Karpas-422 (cell line): ENCODE results near the gene PPARA. TPM values are rescaled to one million over a fixed set of nuclear protein-coding genes. Genes with fewer than 3 reads are reported as not detected.

Source experiments
- DNase-seq: peaks from one replicate; pipeline ENCODE4 v3.0.0-alpha.2; 2015
- H2AFZ ChIP-seq: fragments of 200-600 bp; sonication (generic); 2 replicates; pipeline ENCODE4 v1.6.1; 2014; ENCODE audit warnings: antibody characterized with exemption, low read length, mixed read lengths
- H3K27ac ChIP-seq: fragments of 200-600 bp; sonication (generic); 2 replicates; pipeline ENCODE4 v1.5.1; 2014; ENCODE audit warnings: mild to moderate bottlenecking, low read length, moderate library complexity
- H3K27me3 ChIP-seq: fragments of 200-600 bp; sonication (generic); 2 replicates; pipeline ENCODE4 v1.6.1; 2014; ENCODE audit warnings: low read length, mixed read lengths
- H3K36me3 ChIP-seq: fragments of 200-600 bp; sonication (generic); 2 replicates; pipeline ENCODE4 v1.6.1; 2014; ENCODE audit warnings: low read length, mixed read lengths; ENCODE audit not compliant: insufficient read depth
- H3K4me1 ChIP-seq: fragments of 200-600 bp; sonication (generic); 2 replicates; pipeline ENCODE4 v1.6.1; 2014; ENCODE audit warnings: mild to moderate bottlenecking, low read length, mixed read lengths
- H3K4me2 ChIP-seq: fragments of 200-600 bp; sonication (generic); 2 replicates; pipeline ENCODE4 v1.6.1; 2014; ENCODE audit warnings: low read length, low read depth, mild to moderate bottlenecking; ENCODE audit not compliant: poor library complexity, severe bottlenecking
- H3K4me3 ChIP-seq: fragments of 200-600 bp; sonication (generic); 2 replicates; pipeline ENCODE4 v1.5.1; 2014; ENCODE audit warnings: mild to moderate bottlenecking, antibody characterized with exemption, low read length, mixed read lengths
- H3K79me2 ChIP-seq: fragments of 200-600 bp; sonication (generic); 2 replicates; pipeline ENCODE4 v1.6.1; 2014; ENCODE audit warnings: mild to moderate bottlenecking, low read length, mixed read lengths
- H3K9ac ChIP-seq: fragments of 200-600 bp; sonication (generic); 2 replicates; pipeline ENCODE4 v1.6.0; 2014; ENCODE audit warnings: low read length
- H3K9me2 ChIP-seq: fragments of 200-600 bp; sonication (generic), shearing (Covaris generic); replicated peaks from 2 replicates; pipeline ENCODE4 v1.6.0; 2014; ENCODE audit warnings: mild to moderate bottlenecking, low read length, moderate library complexity; ENCODE audit not compliant: insufficient read depth
- H3K9me3 ChIP-seq: fragments of 300-700, 200-600 bp; sonication (generic); 2 replicates; pipeline ENCODE4 v1.6.1; 2014; ENCODE audit warnings: low read length, mixed read lengths
- H4K20me1 ChIP-seq: fragments of 200-600 bp; sonication (generic); 2 replicates; pipeline ENCODE4 v1.6.1; 2014; ENCODE audit warnings: mild to moderate bottlenecking, antibody characterized with exemption, low read length, low read depth; ENCODE audit not compliant: insufficient read depth
- total RNA-seq: library from RNA; depleted of rRNA; stranded (reverse); fragments of >200 nt; shearing (Covaris generic); gene quantifications from 2 replicates; pipeline ENCODE4 v1.2.3, GENCODE V29; 2014; ENCODE audit warnings: low replicate concordance

PPARA gene
- total RNA-seq, 1 experiment from 2014 or later, result 23.5 TPM

DNA sequence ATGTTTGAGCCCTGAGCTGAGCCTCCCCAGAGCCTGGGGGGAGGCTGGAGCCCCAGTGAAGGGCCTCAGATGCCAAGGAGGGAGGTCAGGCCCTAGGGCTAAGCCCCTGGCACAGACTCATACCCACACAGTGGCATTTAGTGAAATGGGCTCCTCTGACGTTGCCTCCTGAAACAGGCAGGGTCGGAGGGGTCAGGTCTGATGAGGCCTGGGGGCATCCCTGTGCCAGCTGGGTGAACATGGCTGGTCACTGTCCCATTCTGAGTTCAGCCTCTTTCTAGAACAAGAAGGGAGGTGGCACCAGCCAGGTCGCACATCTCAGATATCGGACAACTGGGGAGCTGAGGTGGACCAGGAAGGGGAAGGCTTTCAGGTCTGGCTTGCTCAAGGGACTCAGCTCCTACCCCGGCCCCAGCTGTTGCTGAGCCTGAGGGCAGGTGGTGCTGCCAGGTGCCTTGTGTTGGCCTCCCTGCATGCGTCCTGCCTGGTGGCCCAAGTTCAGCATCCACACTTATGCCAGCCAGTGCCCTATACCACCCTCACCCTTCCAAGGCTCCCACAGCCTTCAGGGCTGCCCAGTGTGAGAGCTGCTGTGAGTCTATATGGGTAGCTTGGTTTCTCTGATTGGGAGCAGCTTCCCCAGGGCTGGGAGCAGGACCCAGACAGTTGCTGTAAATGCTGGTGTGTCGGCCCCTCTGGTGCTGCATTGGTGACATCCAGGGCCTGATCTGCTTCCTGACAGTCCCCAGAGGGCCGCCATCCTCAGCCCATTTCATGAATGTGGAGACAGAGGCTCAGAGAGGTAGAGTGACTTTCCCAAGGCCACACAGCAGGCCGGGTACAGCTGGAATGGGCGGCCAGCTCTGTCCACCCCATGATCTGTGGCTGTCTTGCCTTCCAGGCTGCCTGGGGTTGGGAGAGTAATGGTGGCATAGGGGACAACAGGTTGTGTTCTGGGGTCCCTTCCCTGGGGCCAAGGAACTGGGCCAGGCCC, 32.8 kb upstream of the PPARA start:
- Histone ChIP-seq H3K36me3 (no peaks in the 10 kb centered on the region), H4K20me1 (no peaks in the 10 kb centered on the region), H2AFZ (no peak overlapping the region), H3K79me2 (no peaks in the 10 kb centered on the region), H3K4me1 (peaks cover 7% of the 10 kb centered on the region), H3K4me2 (no peak overlapping the region), H3K9me3 (no peaks in the 10 kb centered on the region), H3K9me2 (no peaks in the 10 kb centered on the region), H3K27me3 (no peaks in the 10 kb centered on the region), H3K4me3 (no peak overlapping the region), H3K9ac (no peak overlapping the region), H3K27ac (no peak overlapping the region)
- no peak for DNase-seq

DNA sequence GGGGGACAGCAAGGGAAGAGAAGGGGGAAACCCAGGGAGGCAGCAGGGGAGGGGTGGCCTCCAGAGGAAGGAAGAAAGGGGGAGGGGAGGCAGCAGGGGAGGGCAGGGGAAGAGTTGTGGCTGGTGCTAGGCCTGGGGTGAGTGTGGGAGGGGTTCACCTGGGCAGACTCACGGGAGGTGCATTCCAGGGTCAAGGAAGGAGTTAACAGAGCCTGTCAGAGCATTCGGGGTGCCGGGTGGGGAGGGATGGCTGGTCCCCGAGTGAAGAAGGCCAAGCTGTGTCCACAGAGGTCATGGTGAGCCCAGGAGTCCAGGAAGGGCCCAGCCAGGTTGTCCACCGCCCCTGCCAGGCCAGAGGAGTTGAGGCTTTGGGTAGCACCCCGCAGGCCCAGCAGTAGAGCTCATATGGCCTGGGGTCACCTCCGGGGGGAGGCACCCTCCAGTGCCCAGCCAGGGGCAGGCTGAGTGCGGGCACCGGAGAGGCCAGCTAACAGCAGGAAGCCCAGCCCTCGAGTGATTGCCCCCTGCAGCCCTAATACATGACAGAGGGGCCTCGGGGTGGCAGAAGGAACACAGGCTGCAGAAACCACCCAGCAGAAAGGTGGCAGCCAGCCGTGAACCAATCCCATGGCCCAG, 31.1 kb upstream of the PPARA start:
- DNase-seq, result no peak
- H3K9me3 ChIP-seq, result no peaks in the 10 kb centered on the region
- no peaks in the 10 kb centered on the region for H4K20me1 ChIP-seq
- no peaks in the 10 kb centered on the region for H3K36me3 ChIP-seq
- H3K9ac ChIP-seq, result no peak overlapping the region
- H3K27ac ChIP-seq, result no peak overlapping the region
- no peaks in the 10 kb centered on the region for H3K79me2 ChIP-seq
- no peak overlapping the region for H3K4me2 ChIP-seq
- H3K9me2 ChIP-seq, result no peaks in the 10 kb centered on the region
- peaks cover 12% of the 10 kb centered on the region for H3K4me1 ChIP-seq
- H3K27me3 ChIP-seq, result no peaks in the 10 kb centered on the region
- H3K4me3 ChIP-seq, result no peak overlapping the region
- H2AFZ ChIP-seq, result no peak overlapping the region

DNA sequence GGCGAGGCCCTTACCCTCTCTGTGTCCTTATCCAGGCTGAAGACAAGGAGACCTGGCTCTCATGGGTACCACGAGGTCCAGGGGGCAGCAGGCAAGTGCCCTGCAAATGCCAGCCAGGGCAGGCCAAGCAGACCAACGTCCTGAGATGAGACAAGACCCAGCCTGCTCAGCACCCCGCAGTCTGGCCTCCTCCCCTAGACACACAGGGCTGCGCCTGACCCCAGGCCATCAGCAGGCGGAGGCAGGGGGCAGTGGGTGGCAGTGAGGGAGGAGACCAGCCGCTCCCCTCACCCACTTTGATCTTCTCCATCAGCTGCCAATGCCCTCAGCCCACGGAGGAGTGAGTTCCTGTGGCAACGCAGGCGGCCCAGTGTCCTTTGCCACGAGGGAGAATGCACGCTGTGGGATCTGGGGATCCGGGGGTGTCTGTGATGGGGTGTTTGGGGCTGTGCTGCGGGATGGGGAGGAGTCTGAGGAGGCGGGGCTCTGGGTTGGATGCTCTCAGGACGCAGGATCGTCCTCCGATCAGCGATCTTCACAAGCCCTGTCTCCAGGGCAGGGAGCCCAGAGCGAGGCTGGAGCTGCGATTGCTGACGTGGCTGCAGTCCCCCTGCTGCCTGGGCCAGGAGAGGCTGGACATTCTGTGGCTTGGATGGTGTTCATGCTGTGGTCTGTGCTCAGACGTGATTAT, 30.5 kb upstream of the PPARA start:
- H3K27ac ChIP-seq, result no peak overlapping the region
- no peaks in the 10 kb centered on the region for H3K9me3 ChIP-seq
- peaks cover 12% of the 10 kb centered on the region for H3K4me1 ChIP-seq
- H3K9me2 ChIP-seq, result no peaks in the 10 kb centered on the region
- H4K20me1 ChIP-seq, result no peaks in the 10 kb centered on the region
- H3K36me3 ChIP-seq, result no peaks in the 10 kb centered on the region
- no peaks in the 10 kb centered on the region for H3K27me3 ChIP-seq
- H3K79me2 ChIP-seq, result no peaks in the 10 kb centered on the region
- H3K4me3 ChIP-seq, result no peak overlapping the region
- DNase-seq, result no peak
- no peak overlapping the region for H3K9ac ChIP-seq
- no peak overlapping the region for H2AFZ ChIP-seq
- H3K4me2 ChIP-seq, result no peak overlapping the region

DNA sequence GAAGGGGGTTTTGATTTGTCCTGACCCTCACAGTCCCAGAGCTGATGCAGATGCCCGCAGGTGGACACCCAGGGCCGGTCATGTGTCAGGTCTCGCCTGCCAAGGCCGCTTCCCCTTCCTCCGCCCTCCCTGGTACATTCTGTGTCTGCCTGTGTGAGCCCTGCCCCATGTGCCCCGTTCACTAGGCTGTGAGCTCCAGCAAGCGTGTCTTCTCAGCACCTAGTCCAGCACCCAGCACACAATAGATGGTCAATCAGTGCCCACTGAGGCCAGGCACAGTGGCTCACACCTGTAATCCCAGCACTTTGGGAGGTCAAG, 29.9 kb upstream of the PPARA start:
- Histone ChIP-seq H3K36me3 (no peaks in the 10 kb centered on the region), H3K27me3 (no peaks in the 10 kb centered on the region), H3K9me2 (no peaks in the 10 kb centered on the region), H3K27ac (no peak overlapping the region), H3K9me3 (no peaks in the 10 kb centered on the region), H4K20me1 (no peaks in the 10 kb centered on the region), H3K4me1 (peaks cover 12% of the 10 kb centered on the region), H3K79me2 (no peaks in the 10 kb centered on the region), H3K4me2 (no peak overlapping the region), H3K4me3 (no peak overlapping the region), H2AFZ (no peak overlapping the region), H3K9ac (no peak overlapping the region)
- no peak for DNase-seq

DNA sequence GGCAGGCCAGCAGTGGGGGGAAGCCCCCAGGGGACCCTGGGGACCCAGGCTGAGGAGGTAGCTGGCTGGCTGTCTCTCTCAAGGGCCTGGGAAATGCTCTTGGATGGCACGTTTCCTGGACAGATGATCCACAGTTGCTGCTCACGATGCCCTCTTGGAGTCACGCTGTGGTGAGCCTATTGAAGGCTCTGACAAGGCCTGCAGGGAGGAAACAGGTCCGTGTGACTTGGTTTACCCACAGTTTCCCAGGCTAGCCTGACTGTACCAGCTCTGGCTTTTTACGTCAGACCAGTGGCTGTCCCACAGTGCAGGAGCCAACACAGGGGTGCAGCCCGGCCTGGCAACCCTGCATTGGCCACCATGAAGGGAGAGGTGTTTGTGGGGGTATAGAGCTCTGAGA, 29.2 kb upstream of the PPARA start:
- H4K20me1 ChIP-seq, result no peaks in the 10 kb centered on the region

DNA sequence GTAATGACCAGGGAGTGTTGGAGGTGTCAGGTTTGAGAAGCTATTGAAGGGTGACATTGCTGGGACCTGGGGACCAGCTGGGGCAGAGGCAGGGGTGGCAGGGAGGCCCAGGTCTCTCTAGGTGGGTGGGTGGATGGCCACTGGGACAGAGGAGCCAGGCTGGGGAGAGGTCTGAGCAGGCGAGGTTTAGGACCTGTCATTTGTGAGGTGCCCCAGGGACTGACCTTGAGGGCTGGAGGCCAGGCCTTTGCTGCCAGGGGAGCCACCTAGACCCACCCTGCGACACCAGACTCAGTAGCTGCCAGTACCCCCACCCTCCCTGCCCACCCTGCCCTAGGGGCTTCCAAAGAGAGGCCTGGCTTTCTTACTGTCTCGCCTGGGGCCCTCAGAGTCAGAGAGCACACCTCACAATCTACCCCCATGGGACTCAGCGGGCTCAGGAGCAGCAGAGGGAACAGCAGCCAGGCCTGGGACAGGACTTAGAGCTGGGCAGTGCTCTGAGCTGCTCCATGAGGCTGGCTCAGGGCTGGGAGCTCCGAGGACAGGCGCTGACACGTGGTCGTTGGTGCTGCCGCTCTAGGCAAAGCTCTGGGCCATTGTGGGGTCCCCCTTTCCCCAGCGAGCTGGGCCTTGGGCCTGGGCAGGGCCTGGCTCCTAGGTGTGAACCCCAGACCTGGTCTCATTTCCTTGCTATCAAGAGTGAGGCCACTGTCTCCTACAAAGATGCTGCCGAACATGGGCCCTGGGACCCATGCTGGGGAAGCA, 28.6 kb upstream of the PPARA start:
- no peak overlapping the region for H3K9ac ChIP-seq
- H2AFZ ChIP-seq, result no peak overlapping the region
- no peak overlapping the region for H3K4me3 ChIP-seq
- H3K9me3 ChIP-seq, result no peaks in the 10 kb centered on the region
- no peaks in the 10 kb centered on the region for H3K9me2 ChIP-seq
- H3K27me3 ChIP-seq, result no peaks in the 10 kb centered on the region
- no peaks in the 10 kb centered on the region for H3K79me2 ChIP-seq
- no peak overlapping the region for H3K4me2 ChIP-seq
- peaks cover 12% of the 10 kb centered on the region for H3K4me1 ChIP-seq
- H3K36me3 ChIP-seq, result no peaks in the 10 kb centered on the region
- DNase-seq, result no peak
- no peak overlapping the region for H3K27ac ChIP-seq
- no peaks in the 10 kb centered on the region for H4K20me1 ChIP-seq

More for the DNA sequence above, 29.2 kb upstream of the PPARA start:
- no peak overlapping the region for H3K9ac ChIP-seq
- DNase-seq, result no peak
- H3K9me2 ChIP-seq, result no peaks in the 10 kb centered on the region
- H3K4me3 ChIP-seq, result no peak overlapping the region
- H3K27ac ChIP-seq, result no peak overlapping the region
- H3K4me2 ChIP-seq, result no peak overlapping the region
- no peak overlapping the region for H2AFZ ChIP-seq
- no peaks in the 10 kb centered on the region for H3K27me3 ChIP-seq
- H3K9me3 ChIP-seq, result no peaks in the 10 kb centered on the region
- H3K36me3 ChIP-seq, result no peaks in the 10 kb centered on the region
- H3K79me2 ChIP-seq, result no peaks in the 10 kb centered on the region
- peaks cover 12% of the 10 kb centered on the region for H3K4me1 ChIP-seq

DNA sequence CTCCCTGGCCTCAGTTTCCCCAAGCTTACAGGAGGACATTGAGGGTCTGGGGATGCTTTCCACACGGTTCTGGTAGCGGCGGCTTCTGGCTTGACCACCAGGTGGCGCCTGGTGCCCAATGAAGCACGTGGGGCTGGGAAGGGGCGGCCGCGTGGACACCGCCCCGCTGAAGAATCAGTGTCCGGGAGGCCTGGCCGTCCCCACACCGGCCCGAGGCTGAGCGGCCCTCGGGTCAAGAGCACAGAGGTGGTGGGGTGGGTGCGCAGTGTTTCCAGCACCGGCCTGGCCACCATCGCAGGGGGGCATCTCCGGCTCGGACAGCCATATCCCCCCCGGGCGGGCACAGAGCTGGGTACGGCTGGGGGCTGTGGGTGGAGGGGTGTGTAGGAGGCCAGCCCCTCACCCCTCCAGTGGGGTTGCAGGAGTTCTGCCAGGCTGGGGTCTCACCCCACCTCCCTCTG, 27.8 kb upstream of the PPARA start:
- no peaks in the 10 kb centered on the region for H3K9me2 ChIP-seq
- H3K79me2 ChIP-seq, result no peaks in the 10 kb centered on the region
- H3K36me3 ChIP-seq, result no peaks in the 10 kb centered on the region
- H3K27me3 ChIP-seq, result no peaks in the 10 kb centered on the region
- H3K4me2 ChIP-seq, result peak overlapping the region; percentile 11
- H3K4me1 ChIP-seq, result peaks cover 12% of the 10 kb centered on the region
- no peaks in the 10 kb centered on the region for H4K20me1 ChIP-seq
- H3K9me3 ChIP-seq, result no peaks in the 10 kb centered on the region
- H3K9ac ChIP-seq, result no peak overlapping the region
- DNase-seq, result peak; percentile 88
- H2AFZ ChIP-seq, result peak overlapping the region; percentile 63; the same call in 1 of the 2 replicates
- no peak overlapping the region for H3K27ac ChIP-seq
- H3K4me3 ChIP-seq, result no peak overlapping the region
